Tibial artery (tissue), 4 donors: ENCODE data around the gene CIB2.

Experiments
- DNase-seq, 2 donors: peaks; one replicate each; pipeline ENCODE4 v3.0.0-alpha.2; 2019
- H3K27ac ChIP-seq, 2 donors: fragments of 200-600 bp; sonication (generic) in 1 of 2; 1 replicate in 1 of 2; 2 replicates in 1 of 2; pipeline ENCODE4 v1.5.1; 2018 to 2019; ENCODE audit warnings: mild to moderate bottlenecking in 1 of 2
- H3K27me3 ChIP-seq, 2 donors: fragments of 200-600 bp; sonication (generic) in 1 of 2; one replicate each; pipeline versions ENCODE4 v1.5.1 to v1.6.0; 2016 to 2019
- H3K36me3 ChIP-seq, 3 donors: fragments of 200-600 bp; sonication (generic) in 2 of 3; one replicate each; pipeline ENCODE4 v1.5.1; 2016 to 2019; ENCODE audit warnings: mild to moderate bottlenecking in 2 of 3
- H3K4me1 ChIP-seq, 4 donors: fragments of 200-600 bp; sonication (generic) in 2 of 4; 1 replicate in 3 of 4; 2 replicates in 1 of 4; pipeline ENCODE4 v1.5.1; 2016 to 2019
- H3K4me3 ChIP-seq, 2 donors: fragments of 200-600 bp; sonication (generic) in 1 of 2; 1 replicate in 1 of 2; 2 replicates in 1 of 2; pipeline ENCODE4 v1.5.1; 2018 to 2019; ENCODE audit warnings: mild to moderate bottlenecking in 2 of 2
- H3K9me3 ChIP-seq, 3 donors: fragments of 200-600 bp; sonication (generic) in 1 of 3; one replicate each; pipeline ENCODE4 v1.5.1; 2016 to 2019
- CTCF ChIP-seq, 2 experiments: fragments of 200-600 bp in 1 of 2; fragments of 450-650 bp in 1 of 2; IDR thresholded peaks; one replicate each; pipeline ENCODE4 v1.5.1; 2017 to 2019; ENCODE audit warnings: antibody characterized with exemption in 2 of 2, mild to moderate bottlenecking in 1 of 2, moderate library complexity in 1 of 2
- intact Hi-C: fragments of 100-400 bp; cut with DNase I; formaldehyde crosslinking; loops from one replicate; pipeline ENCODE4 v1.15.0; 2023; ENCODE audit warnings: low total_unique reads

The CIB2 gene

GRCh38 chr15:78149068-78149804 lies 18.0 kb upstream of the CIB2 start, which contains the start of gene IDH3A:
IDH3A (plus strand) TSS chr15:78149362; CDS start chr15:78149404, 42 bp downstream.
- intact Hi-C loops, result loop anchor here (5.0 kb wide), 1 partner anchor 157 kb away; no protein-coding TSS in a partner anchor
- H3K4me1 ChIP-seq, result peaks cover 0 to 39% (median 18%) of the 10 kb centered on the region in 4 donors
- peak; percentile 99 for DNase-seq

GRCh38 chr15:78148392-78149067 lies 17.3 kb upstream of the CIB2 start:
- Histone ChIP-seq H3K27me3 (no peaks in the 10 kb centered on the region), H3K4me1 (peaks cover 0 to 33% (median 16%) of the 10 kb centered on the region in 4 donors), H3K36me3 (no peaks in the 10 kb centered on the region), H3K4me3 (peak overlapping the region; percentile 87 to 96), H3K27ac (peak overlapping the region; percentile 83 to 87), H3K9me3 (no peaks in the 10 kb centered on the region)
- no peak for TF ChIP-seq CTCF (IDR thresholded peaks at IDR 0.05)
- DNase-seq, result no peak
- intact Hi-C loops, result loop anchor here (5.0 kb wide), 1 partner anchor 156 kb away; no protein-coding TSS in a partner anchor

More at GRCh38 chr15:78149068-78149804, 18.0 kb upstream of the CIB2 start, which contains the start of gene IDH3A:
- no peaks in the 10 kb centered on the region for H3K36me3 ChIP-seq
- H3K27ac ChIP-seq, result peak within 1 kb of the TSS; percentile 83 to 87
- peak within 1 kb of the TSS; percentile 87 to 96 for H3K4me3 ChIP-seq
- no peaks in the 10 kb centered on the region for H3K27me3 ChIP-seq
- H3K9me3 ChIP-seq, result no peaks in the 10 kb centered on the region
- no peak for TF ChIP-seq CTCF (IDR thresholded peaks at IDR 0.05)

- Histone ChIP-seq H3K36me3 (no peaks in the 10 kb centered on the region), H3K27ac (no peak overlapping the region), H3K9me3 (no peaks in the 10 kb centered on the region), H3K4me3 (no peak overlapping the region), H3K4me1 (peaks cover 0 to 25% (median 14%) of the 10 kb centered on the region in 4 donors), H3K27me3 (no peaks in the 10 kb centered on the region)
- no peak for TF ChIP-seq CTCF (IDR thresholded peaks at IDR 0.05)
- DNase-seq, result no peak
- intact Hi-C loops, result loop anchor here (5.0 kb wide), 1 partner anchor 155 kb away; no protein-coding TSS in a partner anchor
These were observed 16.3 kb upstream of the CIB2 start for GRCh38 chr15:78147566-78147965.

GRCh38 chr15:78146425-78147154 lies 15.3 kb upstream of the CIB2 start:
- H3K27me3 ChIP-seq, result no peaks in the 10 kb centered on the region
- no peak for DNase-seq
- TF ChIP-seq CTCF (IDR thresholded peaks at IDR 0.05), result no peak
- H3K36me3 ChIP-seq, result no peaks in the 10 kb centered on the region
- no peak overlapping the region for H3K4me3 ChIP-seq
- intact Hi-C loops, result loop anchor here (5.0 kb wide), 1 partner anchor 154 kb away; no protein-coding TSS in a partner anchor
- H3K27ac ChIP-seq, result no peak overlapping the region
- H3K9me3 ChIP-seq, result no peaks in the 10 kb centered on the region
- H3K4me1 ChIP-seq, result peaks cover 0 to 24% (median 14%) of the 10 kb centered on the region in 4 donors

GRCh38 chr15:78142332-78142731 lies 11.1 kb upstream of the CIB2 start:
- H3K27ac ChIP-seq, result no peak overlapping the region
- no peak for DNase-seq
- no peak overlapping the region for H3K4me3 ChIP-seq
- intact Hi-C loops, result no loop called here
- TF ChIP-seq CTCF (IDR thresholded peaks at IDR 0.05), result no peak
- no peaks in the 10 kb centered on the region for H3K27me3 ChIP-seq
- H3K36me3 ChIP-seq, result no peaks in the 10 kb centered on the region
- H3K9me3 ChIP-seq, result no peaks in the 10 kb centered on the region
- H3K4me1 ChIP-seq, result peaks cover 0 to under 1% (median 0%) of the 10 kb centered on the region in 4 donors
